HTERT RPE-1 (cell line): Measurements from ENCODE around the gene CRB1.

Experiments used
- in situ Hi-C: fragments of 300-500 bp; cut with MboI; formaldehyde crosslinking; loops from 4 replicates; pipeline ENCODE4 v1.14.3; 2020; ENCODE audit warnings: low sequenced_read_pairs

CRB1 gene

GRCh38 chr1:197515421-197515820 lies 247.4 kb downstream of the CRB1 start:
- in situ Hi-C loops, result no loop called here

- in situ Hi-C loops, result no loop called here
Observed at GRCh38 chr1:197519741-197520334, 251.8 kb downstream of the CRB1 start.

GRCh38 chr1:197521118-197521739 lies 253.2 kb downstream of the CRB1 start:
- in situ Hi-C loops, result no loop called here

- in situ Hi-C loops, result no loop called here
Observed at GRCh38 chr1:197526736-197527371, 258.8 kb downstream of the CRB1 start.
